Naive thymus-derived CD4-positive, alpha-beta T cell (primary cell): Measurements from ENCODE around the gene SMARCD2. TPM values are rescaled to one million over a fixed set of nuclear protein-coding genes. Genes with fewer than 3 reads are reported as not detected.
A peak's percentile ranks its signal among the peaks of the same experiment; 100 is the strongest.

Source experiments
- ATAC-seq: fragments of 150-1000 bp; cut with Tn5 transposase; 2 replicates; pipeline ENCODE4 v1.10.0; 2021; ENCODE audit warnings: mild to moderate bottlenecking, moderate library complexity
- CTCF ChIA-PET: fragments of 350-600 bp; sonication (Branson Sonifier 250); formaldehyde crosslinking; loops from one replicate; lab custom pipeline; 2021; ENCODE audit warnings: antibody characterized with exemption; lab: Charles Lee
- POLR2A ChIA-PET: fragments of 350-600 bp; sonication (Branson Sonifier 250); formaldehyde crosslinking; loops from one replicate; lab custom pipeline; 2021; ENCODE audit warnings: antibody characterized with exemption, inconsistent platforms; lab: Charles Lee
- DNase-seq, 9 donors: peaks; one replicate each; pipeline versions ENCODE4 v3.0.0 to v3.0.0-alpha.2; 2020 to 2022; ENCODE audit warnings: mixed read lengths in 1 of 9
- H3K27ac ChIP-seq: one replicate; pipeline ENCODE4 v1.7.0; 2013; ENCODE audit warnings: mild to moderate bottlenecking, low read depth, low read length, moderate library complexity
- H3K27me3 ChIP-seq, 2 donors: one replicate each; pipeline ENCODE4 v1.7.0; 2013; ENCODE audit warnings: low read length in 2 of 2, mild to moderate bottlenecking in 2 of 2, moderate library complexity in 2 of 2; ENCODE audit not compliant: control insufficient read depth in 2 of 2, insufficient read depth in 2 of 2
- H3K36me3 ChIP-seq, 3 experiments: 1 replicate in 2 of 3; 2 replicates in 1 of 3; pipeline ENCODE4 v1.7.0; 2013; ENCODE audit warnings: low read length in 3 of 3, mild to moderate bottlenecking in 3 of 3, moderate library complexity in 1 of 3; ENCODE audit not compliant: insufficient read depth in 3 of 3, control insufficient read depth in 2 of 3
- H3K4me1 ChIP-seq, 2 donors: one replicate each; pipeline ENCODE4 v1.7.0; 2013; ENCODE audit warnings: low read length in 2 of 2, mild to moderate bottlenecking in 2 of 2, moderate library complexity in 1 of 2; ENCODE audit not compliant: control insufficient read depth in 2 of 2, insufficient read depth in 2 of 2
- H3K4me3 ChIP-seq: 2 replicates; pipeline ENCODE4 v1.7.0; 2013; ENCODE audit warnings: mild to moderate bottlenecking, low read length
- H3K9me3 ChIP-seq, 3 experiments: 1 replicate in 2 of 3; 2 replicates in 1 of 3; pipeline ENCODE4 v1.7.0; 2013; ENCODE audit warnings: low read length in 3 of 3; ENCODE audit not compliant: control insufficient read depth in 2 of 3
- H3K27ac Mint-ChIP-seq, 9 donors: one replicate each; pipeline ENCODE4 v1.8.0; 2020 to 2022; ENCODE audit warnings: mixed read lengths in 9 of 9, mild to moderate bottlenecking in 8 of 9, moderate library complexity in 5 of 9, inconsistent platforms in 2 of 9
- H3K27me3 Mint-ChIP-seq, 5 donors: one replicate each; pipeline ENCODE4 v1.8.0; 2021 to 2022; ENCODE audit warnings: mixed read lengths in 5 of 5, mild to moderate bottlenecking in 1 of 5
- H3K36me3 Mint-ChIP-seq, 5 donors: one replicate each; pipeline ENCODE4 v1.8.0; 2020 to 2022; ENCODE audit warnings: mixed read lengths in 5 of 5, mild to moderate bottlenecking in 3 of 5, inconsistent platforms in 1 of 5
- H3K4me1 Mint-ChIP-seq, 7 donors: one replicate each; pipeline ENCODE4 v1.8.0; 2020 to 2022; ENCODE audit warnings: mixed read lengths in 7 of 7, mild to moderate bottlenecking in 3 of 7, inconsistent platforms in 1 of 7
- H3K4me3 Mint-ChIP-seq, 10 donors: one replicate each; pipeline ENCODE4 v1.8.0; 2020 to 2022; ENCODE audit warnings: mild to moderate bottlenecking in 10 of 10, mixed read lengths in 10 of 10, moderate library complexity in 6 of 10, inconsistent platforms in 2 of 10
- H3K9me3 Mint-ChIP-seq, 11 donors: one replicate each; pipeline ENCODE4 v1.8.0; 2020 to 2022; ENCODE audit warnings: mixed read lengths in 11 of 11, mild to moderate bottlenecking in 4 of 11, inconsistent platforms in 1 of 11, moderate library complexity in 1 of 11
- intact Hi-C, 2 donors: fragments of 100-400 bp; cut with micrococcal nuclease; formaldehyde crosslinking; loops; one replicate each; pipeline ENCODE4 v1.15.1; 2023
- polyA plus RNA-seq, 2 donors: library from polyadenylated mRNA; unstranded; fragments of 300-500 nt; fragmentation: Illumina TruSeq; gene quantifications; one replicate each; pipeline ENCODE4 v1.2.3, GENCODE V29; 2021
- total RNA-seq, 6 experiments: library from RNA in 5 of 6; stranded (reverse) in 5 of 6; gene quantifications; 1 replicate in 5 of 6; 2 replicates in 1 of 6; pipeline ENCODE4 v1.2.3 and lab custom pipeline; 2021 to 2026

Gene SMARCD2
- total and polyA plus RNA-seq, 7 experiments from 2014 or later = 61.5 to 148 (median 109) TPM

GRCh38 chr17:63817736-63818385 is 24.6 kb downstream of the SMARCD2 start:
- Histone ChIP-seq H3K27me3 (no peaks in the 10 kb centered on the region), H3K9me3 (no peaks in the 10 kb centered on the region), H3K4me1 (no peaks in the 10 kb centered on the region), H3K4me3 (no peak overlapping the region), H3K27ac (no peak overlapping the region), H3K36me3 (peaks cover 56 to 99% (median 66%) of the 10 kb centered on the region in 3 experiments)
- peak overlapping the region; percentile 34 to 83 (median 54) for H3K27ac Mint-ChIP-seq
- H3K4me3 Mint-ChIP-seq = peak overlapping the region in 3 of 10 donors; percentile 29 to 48 (median 47)
- H3K4me1 Mint-ChIP-seq = peaks cover 11 to 26% (median 19%) of the 10 kb centered on the region in 7 donors
- intact Hi-C loops = no loop called here
- no peak for DNase-seq
- peaks cover 5 to 82% (median 34%) of the 10 kb centered on the region in 5 donors for H3K36me3 Mint-ChIP-seq
- H3K27me3 Mint-ChIP-seq = no peaks in the 10 kb centered on the region
- peaks cover 0 to 2% (median 0%) of the 10 kb centered on the region in 11 donors for H3K9me3 Mint-ChIP-seq
- ChIA-PET CTCF (interaction anchor here (1.5 kb wide), 1 partner anchor 14 kb away, joined by 3 read pairs; no protein-coding TSS in a partner anchor), POLR2A (interaction anchor here (0.6 to 1.1 kb wide), 3 partner anchors 9 to 269 kb away, joined by 3 to 4 read pairs (median 3); no protein-coding TSS in a partner anchor)
- ATAC-seq = no peak

GRCh38 chr17:63816669-63817068 is 25.8 kb downstream of the SMARCD2 start:
- H3K4me3 ChIP-seq = no peak overlapping the region
- intact Hi-C loops = no loop called here
- H3K36me3 ChIP-seq = peaks cover 51 to 98% (median 66%) of the 10 kb centered on the region in 3 experiments
- H3K27ac ChIP-seq = no peak overlapping the region
- peak overlapping the region in 3 of 9 donors; percentile 47 to 73 (median 67) for H3K27ac Mint-ChIP-seq
- peaks cover under 1 to 81% (median 29%) of the 10 kb centered on the region in 5 donors for H3K36me3 Mint-ChIP-seq
- no peaks in the 10 kb centered on the region for H3K9me3 ChIP-seq
- H3K9me3 Mint-ChIP-seq = peaks cover 0 to 2% (median 0%) of the 10 kb centered on the region in 11 donors
- peaks cover 6 to 17% (median 12%) of the 10 kb centered on the region in 7 donors for H3K4me1 Mint-ChIP-seq
- no peak for DNase-seq
- no peaks in the 10 kb centered on the region for H3K27me3 Mint-ChIP-seq
- no peaks in the 10 kb centered on the region for H3K27me3 ChIP-seq
- CTCF ChIA-PET = interaction anchor here (1.1 to 1.7 kb wide), 3 partner anchors 11 to 42 kb away, joined by 3 to 5 read pairs (median 4); partner anchors contain the start of genes FTSJ3 and PSMC5
- no peak for ATAC-seq
- no peak overlapping the region for H3K4me3 Mint-ChIP-seq
- POLR2A ChIA-PET = interaction anchor here (0.8 to 1.8 kb wide), 6 partner anchors 10 to 121 kb away, joined by 3 to 5 read pairs (median 4); partner anchors contain the start of gene SMARCD2
- H3K4me1 ChIP-seq = no peaks in the 10 kb centered on the region

- Histone ChIP-seq H3K4me1 (no peaks in the 10 kb centered on the region), H3K9me3 (no peaks in the 10 kb centered on the region), H3K4me3 (no peak overlapping the region), H3K27me3 (no peaks in the 10 kb centered on the region), H3K36me3 (peaks cover 51 to 98% (median 66%) of the 10 kb centered on the region in 3 experiments), H3K27ac (peak overlapping the region; percentile 8)
- Mint-ChIP-seq H3K9me3 (peaks cover 0 to 2% (median 0%) of the 10 kb centered on the region in 11 donors), H3K27ac (peak overlapping the region in 3 of 9 donors; percentile 21 to 47 (median 44)), H3K27me3 (no peaks in the 10 kb centered on the region), H3K4me3 (no peak overlapping the region), H3K4me1 (peaks cover 5 to 16% (median 9%) of the 10 kb centered on the region in 7 donors), H3K36me3 (peaks cover 5 to 82% (median 28%) of the 10 kb centered on the region in 5 donors)
- DNase-seq (no peak), ATAC-seq (no peak)
- ChIA-PET POLR2A (interaction anchor here (0.8 to 1.8 kb wide), 4 partner anchors 27 to 121 kb away, joined by 4 to 5 read pairs (median 4); partner anchors contain the start of gene SMARCD2), CTCF (interaction anchor here (1.2 to 1.7 kb wide), 2 partner anchors 12 to 19 kb away, joined by 4 to 5 read pairs; partner anchors contain the start of genes FTSJ3 and PSMC5)
- intact Hi-C loops = no loop called here
Observed at GRCh38 chr17:63816123-63816522, 26.4 kb downstream of the SMARCD2 start.

DNA sequence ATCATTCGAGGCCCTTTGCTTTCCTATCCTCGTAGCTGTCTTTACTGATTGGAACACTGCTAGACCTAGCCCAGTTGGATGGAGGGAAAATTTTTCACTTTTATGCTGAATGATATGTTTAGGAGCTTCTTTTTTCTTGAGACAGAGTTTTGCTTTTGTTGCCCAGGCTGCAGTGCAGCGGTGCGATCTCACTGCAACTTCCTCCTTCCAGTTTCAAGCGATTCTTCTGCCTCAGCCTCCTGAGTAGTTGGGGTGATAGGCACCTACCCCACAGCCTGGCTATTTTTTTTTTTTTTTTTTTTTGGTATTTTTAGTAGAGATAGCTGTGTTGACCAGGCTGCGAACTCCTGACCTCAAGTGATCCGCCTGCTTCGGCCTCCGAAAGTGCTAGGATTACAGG is 32.5 kb downstream of the SMARCD2 start:
- Histone ChIP-seq H3K27ac (no peak overlapping the region), H3K9me3 (no peaks in the 10 kb centered on the region), H3K36me3 (peaks cover 41 to 94% (median 48%) of the 10 kb centered on the region in 3 experiments), H3K4me1 (no peaks in the 10 kb centered on the region), H3K4me3 (no peak overlapping the region), H3K27me3 (no peaks in the 10 kb centered on the region)
- DNase-seq (no peak), ATAC-seq (no peak)
- peaks cover 15 to 73% (median 36%) of the 10 kb centered on the region in 5 donors for H3K36me3 Mint-ChIP-seq
- peak overlapping the region in 4 of 9 donors; percentile 32 to 72 (median 68) for H3K27ac Mint-ChIP-seq
- intact Hi-C loops = no loop called here
- H3K9me3 Mint-ChIP-seq = no peaks in the 10 kb centered on the region
- no peak overlapping the region for H3K4me3 Mint-ChIP-seq
- peaks cover 0 to 7% (median 0%) of the 10 kb centered on the region in 7 donors for H3K4me1 Mint-ChIP-seq
- H3K27me3 Mint-ChIP-seq = no peaks in the 10 kb centered on the region
- ChIA-PET CTCF (interaction anchor here (1.4 to 1.6 kb wide), 2 partner anchors 10 to 24 kb away, joined by 3 to 4 read pairs; no protein-coding TSS in a partner anchor), POLR2A (interaction anchor here (0.6 to 1.0 kb wide), 3 partner anchors 30 to 61 kb away, joined by 3 to 4 read pairs (median 3); no protein-coding TSS in a partner anchor)

DNA sequence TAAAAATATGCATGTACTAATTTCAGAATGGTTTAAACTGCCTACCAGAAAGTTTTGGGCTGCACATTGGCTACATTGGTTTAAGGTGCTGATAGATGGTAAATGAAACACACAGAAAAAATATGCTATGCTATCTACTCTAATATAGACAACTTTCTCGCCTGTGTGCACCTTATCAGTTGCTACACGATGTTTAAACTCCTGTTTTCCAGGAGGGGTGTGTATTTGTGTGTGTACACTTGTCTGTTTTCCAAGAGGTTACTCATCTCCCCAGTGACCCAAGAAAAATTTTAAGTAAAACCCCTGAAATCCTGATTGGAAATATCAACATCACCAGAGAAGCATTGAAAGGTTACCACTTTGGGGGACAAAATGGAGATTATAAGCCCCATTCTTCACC is 36.9 kb downstream of the SMARCD2 start:
- Histone ChIP-seq H3K4me3 (no peak overlapping the region), H3K36me3 (peaks cover 17 to 91% (median 26%) of the 10 kb centered on the region in 3 experiments), H3K9me3 (no peaks in the 10 kb centered on the region), H3K27me3 (no peaks in the 10 kb centered on the region), H3K27ac (no peak overlapping the region), H3K4me1 (no peaks in the 10 kb centered on the region)
- ChIA-PET POLR2A (interaction anchor here (1.1 kb wide), 1 partner anchor 111 kb away, joined by 3 read pairs; no protein-coding TSS in a partner anchor), CTCF (no interaction called here)
- no peak overlapping the region for H3K4me3 Mint-ChIP-seq
- peaks cover 0 to 1% (median 0%) of the 10 kb centered on the region in 11 donors for H3K9me3 Mint-ChIP-seq
- no peak for ATAC-seq
- no peaks in the 10 kb centered on the region for H3K27me3 Mint-ChIP-seq
- H3K36me3 Mint-ChIP-seq = peaks cover 14 to 57% (median 25%) of the 10 kb centered on the region in 5 donors
- intact Hi-C loops = no loop called here
- H3K4me1 Mint-ChIP-seq = peaks cover 0 to 8% (median 0%) of the 10 kb centered on the region in 7 donors
- peak overlapping the region in 6 of 9 donors; percentile 2 to 65 (median 42) for H3K27ac Mint-ChIP-seq
- no peak for DNase-seq

GRCh38 chr17:63804328-63804727 is 38.2 kb downstream of the SMARCD2 start:
- H3K27me3 Mint-ChIP-seq = no peaks in the 10 kb centered on the region
- H3K27ac ChIP-seq = no peak overlapping the region
- no peaks in the 10 kb centered on the region for H3K4me1 ChIP-seq
- peak overlapping the region in 7 of 9 donors; percentile 3 to 80 (median 50) for H3K27ac Mint-ChIP-seq
- H3K4me3 ChIP-seq = no peak overlapping the region
- peaks cover 0 to 3% (median 0%) of the 10 kb centered on the region in 11 donors for H3K9me3 Mint-ChIP-seq
- DNase-seq (no peak), ATAC-seq (no peak)
- H3K9me3 ChIP-seq = no peaks in the 10 kb centered on the region
- H3K36me3 ChIP-seq = peaks cover 15 to 93% (median 28%) of the 10 kb centered on the region in 3 experiments
- peaks cover 9 to 60% (median 33%) of the 10 kb centered on the region in 5 donors for H3K36me3 Mint-ChIP-seq
- no peak overlapping the region for H3K4me3 Mint-ChIP-seq
- intact Hi-C loops = no loop called here
- no peaks in the 10 kb centered on the region for H3K27me3 ChIP-seq
- POLR2A ChIA-PET = interaction anchor here (0.6 to 2.1 kb wide), 5 partner anchors 14 to 109 kb away, joined by 3 to 7 read pairs (median 3); partner anchors contain the start of gene DDX42
- H3K4me1 Mint-ChIP-seq = peaks cover 0 to 8% (median 0%) of the 10 kb centered on the region in 7 donors
- CTCF ChIA-PET = interaction anchor here (1.5 to 1.6 kb wide), 2 partner anchors 14 to 30 kb away, joined by 3 to 5 read pairs; no protein-coding TSS in a partner anchor
